ENCODE results near the gene USHBP1. TPM values are rescaled to one million over a fixed set of nuclear protein-coding genes. Genes with fewer than 3 reads are reported as not detected.

The USHBP1 gene
- total RNA-seq, 1 experiment from 2014 or later = 6.4 TPM

DNA sequence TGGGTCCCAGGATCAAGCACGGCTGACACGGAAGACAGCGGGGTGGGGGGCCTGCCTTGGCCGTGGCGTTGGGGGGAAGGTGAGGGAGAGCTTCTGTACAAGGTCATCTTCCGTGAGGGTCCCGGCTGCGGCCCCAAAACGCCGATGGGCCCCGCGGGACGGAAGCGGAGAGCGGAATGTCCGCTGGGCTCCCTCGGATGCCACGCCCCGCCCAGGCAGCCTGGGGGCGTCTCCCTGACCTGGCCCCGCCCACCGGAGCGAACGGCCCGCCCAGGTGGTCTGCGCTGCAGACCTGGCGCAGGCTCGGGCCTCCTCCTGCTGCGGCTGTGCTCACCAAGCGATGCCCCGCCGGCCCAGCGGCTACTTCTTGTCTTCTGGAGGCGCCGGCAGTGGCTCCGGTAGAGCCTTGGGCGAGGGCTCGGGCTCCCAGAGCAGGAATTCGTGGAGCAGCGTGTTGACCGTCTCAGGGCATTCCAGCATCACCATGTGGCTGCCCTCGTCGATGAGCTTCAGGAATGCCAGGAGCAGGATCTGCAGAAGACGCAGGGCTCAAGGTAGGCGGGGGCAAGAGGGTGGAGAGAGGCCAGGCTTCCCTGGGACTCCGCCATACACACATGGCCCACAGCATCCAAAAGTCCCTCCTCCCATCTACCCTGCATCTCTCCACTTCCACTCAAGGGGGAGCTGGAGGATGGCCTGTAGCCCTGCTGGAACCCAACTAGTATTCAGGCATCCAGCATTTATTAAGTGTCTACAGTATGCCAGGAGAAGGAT, 27.9 kb upstream of the USHBP1 start:
- H3K9me3 ChIP-seq (ENCODE audit: control insufficient read depth, low read depth, low read length) = no peaks in the 10 kb centered on the region
- H2AFZ ChIP-seq (ENCODE audit: low read length) = no peak overlapping the region
- no peaks in the 10 kb centered on the region for H3K79me1 ChIP-seq (ENCODE audit: insufficient read depth, low read depth, low read length, poor library complexity, severe bottlenecking)
- no peaks in the 10 kb centered on the region for H3K23me2 ChIP-seq (ENCODE audit: insufficient read length, low read depth, low read length, poor library complexity, severe bottlenecking)
- no CpG with 5 or more reads among the region's 46 CpGs for WGBS (ENCODE audit: extremely low coverage, insufficient read length, low lambda C conversion rate)
- H2BK5ac ChIP-seq (ENCODE audit: insufficient read length, low read length) = no peak overlapping the region
- no peak overlapping the region for H2BK20ac ChIP-seq (ENCODE audit: low read depth, low read length, poor library complexity, severe bottlenecking)
- peak overlapping the region; percentile 64 for H3K18ac ChIP-seq (ENCODE audit: insufficient read length, low read depth, low read length)
- H2AK5ac ChIP-seq (ENCODE audit: insufficient read length, low read length) = no peak overlapping the region
- no peaks in the 10 kb centered on the region; the same call in 1 of the 2 replicates for H3K4me1 ChIP-seq (ENCODE audit: insufficient read depth, low read length)
- Mint-ChIP-seq H3K9me3 (no peaks in the 10 kb centered on the region), H3K27me3 (ENCODE audit: low read depth) (peaks cover 2% of the 10 kb centered on the region; the same call in 1 of the 2 replicates), H3K36me3 (ENCODE audit: insufficient read depth in 1 of 3, low read depth in 3 of 3) (peaks cover 10 to 12% (median 11%) of the 10 kb centered on the region in 3 experiments), H3K4me1 (peaks cover 5 to 21% of the 10 kb centered on the region in 2 experiments; a peak in 2 of 4 replicates), H3K4me3 (peak overlapping the region; percentile 80 to 89), H3K27ac (peak overlapping the region; percentile 96 to 98 (median 96))
- H3K9ac ChIP-seq (ENCODE audit: extremely low read depth, insufficient read length, low read length) = peak overlapping the region; percentile 27
- no peak overlapping the region for H3K4ac ChIP-seq (ENCODE audit: low read depth, low read length)
- no peak overlapping the region for H3K56ac ChIP-seq (ENCODE audit: insufficient read length, low read depth, low read length)
- peak overlapping the region; percentile 78 for H3K4me2 ChIP-seq (ENCODE audit: insufficient read depth, insufficient read length, low read length)
- no peak overlapping the region for H2BK12ac ChIP-seq (ENCODE audit: insufficient read length, low read depth, low read length)
- H2BK15ac ChIP-seq (ENCODE audit: low read depth, low read length) = no peak overlapping the region
- no peak overlapping the region for H4K5ac ChIP-seq (ENCODE audit: insufficient read length, low read depth, low read length)
- H3K23ac ChIP-seq (ENCODE audit: insufficient read length, low read depth, low read length) = no peak overlapping the region
- no peaks in the 10 kb centered on the region for H3K27me3 ChIP-seq (ENCODE audit: insufficient read depth, low read length)
- no peak overlapping the region for H2BK120ac ChIP-seq (ENCODE audit: low read depth, low read length, poor library complexity, severe bottlenecking)
- H3K79me2 ChIP-seq (ENCODE audit: insufficient read depth, low read length) = no peaks in the 10 kb centered on the region
- DNase-seq = peak; percentile 95
- no peak overlapping the region for H4K8ac ChIP-seq (replicated peaks; ENCODE audit: insufficient read length, low read depth, low read length)
- no peak overlapping the region for H4K91ac ChIP-seq (ENCODE audit: insufficient read length, low read depth, low read length)
- H3K14ac ChIP-seq (ENCODE audit: insufficient read depth, low read length) = peak overlapping the region; percentile 76
- TF ChIP-seq, protein P1, sequence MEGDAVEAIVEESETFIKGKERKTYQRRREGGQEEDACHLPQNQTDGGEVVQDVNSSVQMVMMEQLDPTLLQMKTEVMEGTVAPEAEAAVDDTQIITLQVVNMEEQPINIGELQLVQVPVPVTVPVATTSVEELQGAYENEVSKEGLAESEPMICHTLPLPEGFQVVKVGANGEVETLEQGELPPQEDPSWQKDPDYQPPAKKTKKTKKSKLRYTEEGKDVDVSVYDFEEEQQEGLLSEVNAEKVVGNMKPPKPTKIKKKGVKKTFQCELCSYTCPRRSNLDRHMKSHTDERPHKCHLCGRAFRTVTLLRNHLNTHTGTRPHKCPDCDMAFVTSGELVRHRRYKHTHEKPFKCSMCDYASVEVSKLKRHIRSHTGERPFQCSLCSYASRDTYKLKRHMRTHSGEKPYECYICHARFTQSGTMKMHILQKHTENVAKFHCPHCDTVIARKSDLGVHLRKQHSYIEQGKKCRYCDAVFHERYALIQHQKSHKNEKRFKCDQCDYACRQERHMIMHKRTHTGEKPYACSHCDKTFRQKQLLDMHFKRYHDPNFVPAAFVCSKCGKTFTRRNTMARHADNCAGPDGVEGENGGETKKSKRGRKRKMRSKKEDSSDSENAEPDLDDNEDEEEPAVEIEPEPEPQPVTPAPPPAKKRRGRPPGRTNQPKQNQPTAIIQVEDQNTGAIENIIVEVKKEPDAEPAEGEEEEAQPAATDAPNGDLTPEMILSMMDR (conservative IDR thresholded peaks at IDR 0.05) = peak; percentile 71
- H3T11ph ChIP-seq (ENCODE audit: low read length) = no peak overlapping the region
- no peaks in the 10 kb centered on the region for H4K20me1 ChIP-seq (ENCODE audit: control insufficient read depth, insufficient read depth, insufficient read length)
- no peak overlapping the region for H3K27ac ChIP-seq (ENCODE audit: insufficient read length, low read depth, low read length)

All from H9 (cell line).